Neural cell (in vitro differentiated cells): Measurements from ENCODE around the gene ANGEL1.

Experiments used
- EP300 ChIP-seq: fragments of 450-650 bp; conservative IDR thresholded peaks from 2 replicates; pipeline ENCODE4 v1.6.1; 2014; ENCODE audit warnings: antibody characterized with exemption, mild to moderate bottlenecking, moderate library complexity; ENCODE audit not compliant: poor library complexity, severe bottlenecking
- TF ChIP-seq, protein P1 (sequence below): fragments of 450-650 bp; IDR thresholded peaks from 2 replicates; pipeline ENCODE4 v1.5.1; 2014; ENCODE audit warnings: antibody characterized with exemption, mild to moderate bottlenecking, moderate library complexity; ENCODE audit not compliant: poor library complexity, severe bottlenecking

DNA sequence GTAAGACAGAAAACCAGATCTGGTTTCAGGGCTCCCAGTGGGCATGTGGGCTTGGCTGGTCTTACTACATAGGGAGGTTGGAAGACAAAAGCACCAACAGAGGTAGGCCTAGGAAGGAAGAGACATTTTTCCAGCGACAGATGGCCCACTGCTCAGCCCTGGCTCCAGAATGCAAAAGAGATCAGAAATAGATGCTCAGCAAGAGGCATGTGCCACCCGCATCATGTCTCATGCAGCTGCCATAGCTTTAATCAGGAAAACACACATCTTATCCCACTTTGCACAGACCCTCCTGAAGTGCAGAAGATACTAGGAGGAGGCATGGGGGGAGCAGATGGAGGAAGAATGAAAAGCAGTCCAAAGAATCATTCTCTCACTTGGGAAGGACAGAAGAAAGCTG lies 26.1 kb downstream of the ANGEL1 start:
- no peak for TF ChIP-seq EP300
- TF ChIP-seq, protein P1, sequence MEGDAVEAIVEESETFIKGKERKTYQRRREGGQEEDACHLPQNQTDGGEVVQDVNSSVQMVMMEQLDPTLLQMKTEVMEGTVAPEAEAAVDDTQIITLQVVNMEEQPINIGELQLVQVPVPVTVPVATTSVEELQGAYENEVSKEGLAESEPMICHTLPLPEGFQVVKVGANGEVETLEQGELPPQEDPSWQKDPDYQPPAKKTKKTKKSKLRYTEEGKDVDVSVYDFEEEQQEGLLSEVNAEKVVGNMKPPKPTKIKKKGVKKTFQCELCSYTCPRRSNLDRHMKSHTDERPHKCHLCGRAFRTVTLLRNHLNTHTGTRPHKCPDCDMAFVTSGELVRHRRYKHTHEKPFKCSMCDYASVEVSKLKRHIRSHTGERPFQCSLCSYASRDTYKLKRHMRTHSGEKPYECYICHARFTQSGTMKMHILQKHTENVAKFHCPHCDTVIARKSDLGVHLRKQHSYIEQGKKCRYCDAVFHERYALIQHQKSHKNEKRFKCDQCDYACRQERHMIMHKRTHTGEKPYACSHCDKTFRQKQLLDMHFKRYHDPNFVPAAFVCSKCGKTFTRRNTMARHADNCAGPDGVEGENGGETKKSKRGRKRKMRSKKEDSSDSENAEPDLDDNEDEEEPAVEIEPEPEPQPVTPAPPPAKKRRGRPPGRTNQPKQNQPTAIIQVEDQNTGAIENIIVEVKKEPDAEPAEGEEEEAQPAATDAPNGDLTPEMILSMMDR = no peak
